Endothelial cell of umbilical vein (primary cell): ENCODE measurements around the gene KY. TPM values are rescaled to one million over a fixed set of nuclear protein-coding genes. Genes with fewer than 3 reads are reported as not detected.

Experiments
- BruUV-seq: library from RNA; stranded (reverse); fragments of 400-500 nt; replicated peaks from 2 replicates; lab custom pipeline; 2021; lab: Mats Ljungman, UMichigan
- CTCF ChIA-PET: fragments of 300-600, 350-600 bp; sonication (Branson Sonifier 250); formaldehyde crosslinking; loops from one replicate; lab custom pipeline; 2021; ENCODE audit warnings: antibody characterized with exemption, inconsistent platforms; lab: Charles Lee
- POLR2A ChIA-PET: fragments of 300-600, 350-600 bp; sonication (Branson Sonifier 250); formaldehyde crosslinking; loops from one replicate; lab custom pipeline; 2021; ENCODE audit warnings: antibody characterized with exemption, inconsistent platforms; lab: Charles Lee
- DNase-seq: peaks from one replicate; pipeline ENCODE4 v3.0.0-alpha.2; 2011; ENCODE audit warnings: low read depth, low spot score
- FAIRE-seq: peaks from 2 replicates; lab custom pipeline; 2011; peaks lifted over from hg19 to GRCh38; lab: Jason Lieb, UNC
- H2AFZ ChIP-seq: 2 replicates; pipeline ENCODE4 v1.6.0; 2012; ENCODE audit warnings: low read depth, low read length, control low read depth, inconsistent platforms
- H3K27ac ChIP-seq: 2 replicates; pipeline ENCODE4 v1.5.1; 2011; ENCODE audit warnings: low read depth, mild to moderate bottlenecking, control low read depth, low read length, moderate library complexity; ENCODE audit not compliant: insufficient read depth
- H3K27me3 ChIP-seq, 2 experiments: 2 replicates each; pipeline versions ENCODE4 v1.6.0 to v1.6.1; 2011; ENCODE audit warnings: low read length in 2 of 2, mixed read lengths in 1 of 2; ENCODE audit not compliant: control insufficient read depth in 2 of 2, insufficient read depth in 2 of 2
- H3K36me3 ChIP-seq, 2 experiments: 2 replicates in 1 of 2; 3 replicates in 1 of 2; pipeline ENCODE4 v1.5.1; 2011; ENCODE audit warnings: low read length in 2 of 2, mild to moderate bottlenecking in 1 of 2, moderate library complexity in 1 of 2; ENCODE audit not compliant: control insufficient read depth in 2 of 2, insufficient read depth in 2 of 2; ENCODE audit errors: extremely low read depth in 1 of 2
- H3K4me1 ChIP-seq: 3 replicates; pipeline ENCODE4 v1.5.1; 2011; ENCODE audit warnings: mild to moderate bottlenecking, low read length; ENCODE audit not compliant: control insufficient read depth, insufficient read depth; ENCODE audit errors: extremely low read depth
- H3K4me2 ChIP-seq: 2 replicates; pipeline ENCODE4 v1.6.1; 2011; ENCODE audit warnings: low read length, control low read depth, mixed read lengths; ENCODE audit not compliant: insufficient read depth
- H3K4me3 ChIP-seq, 3 experiments: fragments of 200-600 bp in 1 of 3; sonication (generic), shearing (Covaris generic) in 1 of 3; replicated peaks in 1 of 3; 2 replicates each; pipeline ENCODE4 v1.5.1; 2011 to 2016; ENCODE audit warnings: control low read depth in 3 of 3, low read length in 3 of 3, mild to moderate bottlenecking in 2 of 3, inconsistent platforms in 1 of 3, low read depth in 1 of 3, moderate library complexity in 1 of 3; ENCODE audit not compliant: insufficient read depth in 1 of 3
- H3K79me2 ChIP-seq: 2 replicates; pipeline ENCODE4 v1.6.0; 2012; ENCODE audit warnings: low read length, inconsistent platforms; ENCODE audit not compliant: control insufficient read depth, insufficient read depth
- H3K9ac ChIP-seq: replicated peaks from 2 replicates; pipeline ENCODE3; 2011; ENCODE audit warnings: low read length, control low read depth; ENCODE audit not compliant: insufficient read depth; ENCODE audit errors: extremely low read depth
- H3K9me1 ChIP-seq: replicated peaks from 3 replicates; pipeline ENCODE4 v1.6.0; 2011; ENCODE audit warnings: mild to moderate bottlenecking, low read length; ENCODE audit not compliant: control insufficient read depth, insufficient read depth; ENCODE audit errors: extremely low read depth
- H3K9me3 ChIP-seq: replicated peaks from 2 replicates; pipeline ENCODE4 v1.5.1; 2012; ENCODE audit warnings: low read length, inconsistent platforms; ENCODE audit not compliant: control insufficient read depth, insufficient read depth
- H4K20me1 ChIP-seq: replicated peaks from 2 replicates; pipeline ENCODE3; 2011; ENCODE audit warnings: mild to moderate bottlenecking, low read length; ENCODE audit not compliant: control insufficient read depth, insufficient read depth; ENCODE audit errors: extremely low read depth
- EZH2 ChIP-seq: IDR thresholded peaks from 2 replicates; pipeline ENCODE4 v1.6.1; 2012; ENCODE audit warnings: borderline replicate concordance, low read depth, mild to moderate bottlenecking, moderate library complexity, low read length, inconsistent platforms; ENCODE audit not compliant: severe bottlenecking
- FOS ChIP-seq: IDR thresholded peaks from 2 replicates; pipeline ENCODE4 v1.6.1; 2011; ENCODE audit warnings: mild to moderate bottlenecking, low read length, moderate library complexity, borderline replicate concordance; ENCODE audit not compliant: insufficient read depth
- GATA2 ChIP-seq: IDR thresholded peaks from 2 replicates; pipeline ENCODE4 v1.7.0; 2011; ENCODE audit warnings: low read depth, mild to moderate bottlenecking, moderate library complexity, mixed read lengths, low read length; ENCODE audit not compliant: insufficient read length, insufficient read depth
- JUN ChIP-seq: IDR thresholded peaks from 2 replicates; pipeline ENCODE4 v1.6.1; 2011; ENCODE audit warnings: borderline replicate concordance, low read depth; ENCODE audit not compliant: insufficient read length, insufficient read depth
- MYC ChIP-seq: IDR thresholded peaks from one replicate; pipeline ENCODE4 v1.6.1; 2011; ENCODE audit warnings: mild to moderate bottlenecking, low read depth, low read length
- POLR2A ChIP-seq: IDR thresholded peaks from 2 replicates; pipeline ENCODE4 v1.6.1; 2012; ENCODE audit warnings: low read depth, mild to moderate bottlenecking, control low read depth, low read length
- POLR2AphosphoS5 ChIP-seq: IDR thresholded peaks from 2 replicates; pipeline ENCODE4 v1.6.1; 2012; ENCODE audit warnings: low read depth, mild to moderate bottlenecking, control low read depth, low read length, moderate library complexity; ENCODE audit not compliant: insufficient read depth
- dilution Hi-C: fragments of 300-500 bp; cut with MboI; formaldehyde crosslinking; loops from one replicate; pipeline ENCODE4 v1.15.0; 2019; ENCODE audit warnings: low sequenced_read_pairs; ENCODE audit not compliant: extremely low pct_ligation_motif_present
- intact Hi-C: fragments of 100-400 bp; cut with micrococcal nuclease; formaldehyde crosslinking; loops from one replicate; pipeline ENCODE4 v1.10.0; 2022
- polyA plus RNA-seq, 4 experiments: library from polyadenylated mRNA; depleted of rRNA in 3 of 4; stranded (reverse) in 3 of 4; unstranded in 1 of 4; fragments of >200 nt; gene quantifications; 2 replicates each; pipeline versions ENCODE4 v1.2.1 to v1.2.3, GENCODE V29; 2011 to 2012; ENCODE audit warnings: missing spikeins in 1 of 4
- total RNA-seq: library from RNA; stranded (reverse); gene quantifications from 2 replicates; pipeline ENCODE4 v1.2.3, GENCODE V29; 2021
- TF ChIP-seq, protein P1 (sequence below), 2 donors: IDR thresholded peaks; 1 replicate in 1 of 2; 2 replicates in 1 of 2; pipeline ENCODE4 v1.5.1; 2011; ENCODE audit warnings: low read length in 2 of 2, mild to moderate bottlenecking in 2 of 2, moderate library complexity in 2 of 2, control low read depth in 1 of 2, inconsistent platforms in 1 of 2, low read depth in 1 of 2; ENCODE audit not compliant: insufficient read depth in 1 of 2; ENCODE audit errors: extremely low read depth in 1 of 2
- TF ChIP-seq, protein P2 (sequence below): IDR thresholded peaks from 2 replicates; pipeline ENCODE4 v1.6.1; 2011; ENCODE audit not compliant: insufficient read depth, insufficient read length

KY gene
- total and polyA plus RNA-seq, 2 donors (not counting 3 experiments of a cell fraction or from before 2014, with no cell fraction given) = not detected

DNA sequence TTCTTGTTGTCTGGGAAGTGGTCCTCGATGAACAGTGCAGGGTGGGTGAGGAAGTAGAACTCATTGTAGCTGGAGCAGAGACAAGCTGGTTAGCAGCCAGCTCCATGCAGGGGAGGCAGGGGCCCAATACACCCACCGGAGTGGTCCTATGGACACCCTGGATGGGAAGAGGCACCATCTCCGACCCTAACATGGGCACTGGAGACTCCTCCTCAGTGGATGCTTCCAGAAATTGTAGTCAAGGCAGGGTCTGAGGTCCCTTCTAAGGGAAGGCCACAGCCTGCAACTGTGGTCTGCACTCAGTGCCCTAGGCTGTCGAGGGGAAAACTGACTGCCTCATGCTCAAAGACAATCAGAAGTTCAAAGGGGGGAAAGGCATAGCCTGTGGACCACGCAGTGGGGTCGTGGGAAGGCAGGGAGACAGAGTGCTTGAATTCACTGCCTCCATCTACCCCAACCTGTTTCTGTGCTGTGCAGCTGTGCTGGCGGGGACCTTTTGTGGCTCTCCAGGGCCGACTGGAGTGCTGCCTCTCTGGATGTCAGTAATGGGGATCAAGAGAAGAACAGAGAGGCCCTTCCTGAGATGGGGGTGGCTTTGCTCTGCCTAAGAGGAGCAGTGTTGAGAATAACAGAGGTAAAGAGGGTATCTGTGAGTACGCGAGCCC, 41.9 kb downstream of the KY start:
- Histone ChIP-seq H3K9me1 (no peaks in the 10 kb centered on the region), H2AFZ (no peak overlapping the region), H3K36me3 (no peaks in the 10 kb centered on the region), H3K4me3 (no peak overlapping the region), H3K4me1 (no peaks in the 10 kb centered on the region), H3K27ac (no peak overlapping the region), H3K27me3 (no peaks in the 10 kb centered on the region), H4K20me1 (no peaks in the 10 kb centered on the region), H3K79me2 (no peaks in the 10 kb centered on the region), H3K9ac (no peak overlapping the region), H3K4me2 (no peak overlapping the region), H3K9me3 (no peaks in the 10 kb centered on the region)
- TF ChIP-seq, protein P1, sequence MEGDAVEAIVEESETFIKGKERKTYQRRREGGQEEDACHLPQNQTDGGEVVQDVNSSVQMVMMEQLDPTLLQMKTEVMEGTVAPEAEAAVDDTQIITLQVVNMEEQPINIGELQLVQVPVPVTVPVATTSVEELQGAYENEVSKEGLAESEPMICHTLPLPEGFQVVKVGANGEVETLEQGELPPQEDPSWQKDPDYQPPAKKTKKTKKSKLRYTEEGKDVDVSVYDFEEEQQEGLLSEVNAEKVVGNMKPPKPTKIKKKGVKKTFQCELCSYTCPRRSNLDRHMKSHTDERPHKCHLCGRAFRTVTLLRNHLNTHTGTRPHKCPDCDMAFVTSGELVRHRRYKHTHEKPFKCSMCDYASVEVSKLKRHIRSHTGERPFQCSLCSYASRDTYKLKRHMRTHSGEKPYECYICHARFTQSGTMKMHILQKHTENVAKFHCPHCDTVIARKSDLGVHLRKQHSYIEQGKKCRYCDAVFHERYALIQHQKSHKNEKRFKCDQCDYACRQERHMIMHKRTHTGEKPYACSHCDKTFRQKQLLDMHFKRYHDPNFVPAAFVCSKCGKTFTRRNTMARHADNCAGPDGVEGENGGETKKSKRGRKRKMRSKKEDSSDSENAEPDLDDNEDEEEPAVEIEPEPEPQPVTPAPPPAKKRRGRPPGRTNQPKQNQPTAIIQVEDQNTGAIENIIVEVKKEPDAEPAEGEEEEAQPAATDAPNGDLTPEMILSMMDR (IDR thresholded peaks at IDR 0.05; ENCODE audit: extremely low read depth in 1 of 2, insufficient read depth in 1 of 2, low read depth in 1 of 2, low read length in 2 of 2) = no peak
- TF ChIP-seq POLR2A = no peak
- TF ChIP-seq GATA2 = no peak
- no peak for TF ChIP-seq EZH2
- TF ChIP-seq, protein P2, sequence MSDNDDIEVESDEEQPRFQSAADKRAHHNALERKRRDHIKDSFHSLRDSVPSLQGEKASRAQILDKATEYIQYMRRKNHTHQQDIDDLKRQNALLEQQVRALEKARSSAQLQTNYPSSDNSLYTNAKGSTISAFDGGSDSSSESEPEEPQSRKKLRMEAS = no peak
- no peak for TF ChIP-seq POLR2AphosphoS5
- TF ChIP-seq JUN = no peak
- TF ChIP-seq MYC = no peak
- TF ChIP-seq FOS = no peak
- BruUV-seq = no TSS peak
- dilution Hi-C loops (no loop called here), intact Hi-C loops (no loop called here)
- ChIA-PET CTCF (interaction anchor here (0.9 kb wide), 1 partner anchor 8 kb away, joined by 3 read pairs; no protein-coding TSS in a partner anchor), POLR2A (no interaction called here)
- DNase-seq (no peak), FAIRE-seq (no peak)
